Subcutaneous adipose tissue (tissue), 4 donors: ENCODE data around the gene GPR85. TPM values are rescaled to one million over a fixed set of nuclear protein-coding genes. Genes with fewer than 3 reads are reported as not detected.

ENCODE experiments used
- total RNA-seq, 4 donors: library from RNA; depleted of rRNA; stranded (reverse); fragments of >200 nt; gene quantifications; one replicate each; pipeline ENCODE4 v1.1.0, GENCODE V29; 2016
- TF ChIP-seq, protein P1 (sequence below): fragments of 450-650 bp; IDR thresholded peaks from one replicate; pipeline ENCODE4 v1.5.1; 2016; ENCODE audit warnings: low read depth, mild to moderate bottlenecking, control low read depth, antibody characterized with exemption, moderate library complexity

The GPR85 gene
- total RNA-seq, 4 donors from 2014 or later: 0.88 to 1.7 (median 1.1) TPM; not detected in 1

DNA sequence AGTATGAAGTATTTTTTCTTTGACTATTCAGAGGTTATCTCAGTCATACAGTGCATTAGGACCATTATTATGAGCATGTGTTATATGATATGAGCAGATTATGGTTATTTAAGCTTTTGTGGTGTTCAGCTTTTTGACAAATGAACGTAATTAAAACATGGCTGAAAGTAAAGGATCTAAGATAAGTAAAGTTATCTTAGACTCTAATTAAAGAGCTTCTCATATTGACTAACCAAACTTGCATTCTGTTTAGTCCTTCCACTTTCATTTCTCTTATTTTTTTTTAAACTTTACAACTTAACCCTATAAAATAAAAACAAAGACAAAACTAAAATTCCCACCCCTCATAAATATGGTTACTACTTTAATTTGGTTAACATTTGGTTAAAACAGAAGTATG, 6.9 kb upstream of the GPR85 start:
- TF ChIP-seq, protein P1, sequence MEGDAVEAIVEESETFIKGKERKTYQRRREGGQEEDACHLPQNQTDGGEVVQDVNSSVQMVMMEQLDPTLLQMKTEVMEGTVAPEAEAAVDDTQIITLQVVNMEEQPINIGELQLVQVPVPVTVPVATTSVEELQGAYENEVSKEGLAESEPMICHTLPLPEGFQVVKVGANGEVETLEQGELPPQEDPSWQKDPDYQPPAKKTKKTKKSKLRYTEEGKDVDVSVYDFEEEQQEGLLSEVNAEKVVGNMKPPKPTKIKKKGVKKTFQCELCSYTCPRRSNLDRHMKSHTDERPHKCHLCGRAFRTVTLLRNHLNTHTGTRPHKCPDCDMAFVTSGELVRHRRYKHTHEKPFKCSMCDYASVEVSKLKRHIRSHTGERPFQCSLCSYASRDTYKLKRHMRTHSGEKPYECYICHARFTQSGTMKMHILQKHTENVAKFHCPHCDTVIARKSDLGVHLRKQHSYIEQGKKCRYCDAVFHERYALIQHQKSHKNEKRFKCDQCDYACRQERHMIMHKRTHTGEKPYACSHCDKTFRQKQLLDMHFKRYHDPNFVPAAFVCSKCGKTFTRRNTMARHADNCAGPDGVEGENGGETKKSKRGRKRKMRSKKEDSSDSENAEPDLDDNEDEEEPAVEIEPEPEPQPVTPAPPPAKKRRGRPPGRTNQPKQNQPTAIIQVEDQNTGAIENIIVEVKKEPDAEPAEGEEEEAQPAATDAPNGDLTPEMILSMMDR: no peak

DNA sequence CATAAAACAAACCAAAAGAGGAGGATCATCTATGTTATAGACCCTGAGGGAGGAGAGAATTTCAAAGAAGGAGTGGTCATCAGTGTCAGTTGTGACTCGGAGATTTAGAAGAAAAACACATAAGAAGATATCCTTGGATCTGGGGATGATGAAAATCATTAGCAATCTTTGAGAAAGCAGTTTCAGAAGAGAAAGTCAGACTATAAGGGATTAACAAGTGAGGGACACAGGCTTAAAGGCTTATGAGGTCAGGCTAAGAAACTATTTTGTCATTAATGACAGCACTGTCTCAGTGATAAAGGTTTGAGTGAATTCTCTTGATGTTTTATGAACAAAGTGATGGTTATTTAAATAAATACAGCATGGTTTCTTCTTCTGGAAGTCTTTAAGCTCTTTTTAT, 6.1 kb upstream of the GPR85 start:
- TF ChIP-seq, protein P1: no peak

DNA sequence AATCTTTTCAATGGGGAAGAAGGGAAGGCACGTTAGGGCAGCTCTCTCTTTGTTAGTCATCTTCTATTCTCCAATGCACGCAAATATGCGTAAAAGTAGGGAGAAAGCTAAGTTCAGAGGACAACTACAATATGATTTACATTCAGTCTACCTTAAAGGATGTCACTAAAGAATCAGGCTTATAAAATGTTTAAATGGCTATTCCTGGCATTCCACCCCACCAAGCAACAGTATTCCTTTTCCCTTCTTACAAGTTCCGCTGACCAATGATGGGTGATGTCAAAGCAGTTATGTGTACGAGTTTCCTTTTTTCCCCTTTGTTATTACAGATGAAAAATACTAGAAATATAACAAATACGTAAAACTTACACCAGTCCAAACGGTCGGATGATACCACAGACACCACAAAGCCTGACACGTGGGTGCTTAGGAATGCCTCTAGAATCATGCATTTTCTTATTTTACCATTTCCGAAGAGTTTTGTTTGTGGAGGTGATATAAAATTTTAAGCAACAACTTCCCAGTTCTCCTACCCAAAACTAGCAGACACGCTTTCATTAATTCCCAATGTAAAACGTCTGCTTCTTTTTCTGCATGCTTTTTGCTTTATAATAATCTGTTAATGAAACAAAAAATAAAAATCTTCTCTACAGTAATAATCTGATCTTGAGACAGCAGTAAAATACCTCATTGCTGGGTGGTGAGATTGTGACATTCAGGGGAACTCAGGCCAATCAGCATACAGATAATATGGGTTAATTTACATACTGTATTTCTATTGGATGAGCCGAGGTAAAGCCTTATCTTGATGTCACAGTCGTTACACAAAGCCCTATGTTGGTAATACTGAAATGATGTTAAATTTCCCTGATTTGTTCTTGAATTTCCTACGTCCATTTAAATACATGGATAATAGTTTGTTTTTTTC, 708 bp upstream of the GPR85 start:
- TF ChIP-seq, protein P1: no peak

DNA sequence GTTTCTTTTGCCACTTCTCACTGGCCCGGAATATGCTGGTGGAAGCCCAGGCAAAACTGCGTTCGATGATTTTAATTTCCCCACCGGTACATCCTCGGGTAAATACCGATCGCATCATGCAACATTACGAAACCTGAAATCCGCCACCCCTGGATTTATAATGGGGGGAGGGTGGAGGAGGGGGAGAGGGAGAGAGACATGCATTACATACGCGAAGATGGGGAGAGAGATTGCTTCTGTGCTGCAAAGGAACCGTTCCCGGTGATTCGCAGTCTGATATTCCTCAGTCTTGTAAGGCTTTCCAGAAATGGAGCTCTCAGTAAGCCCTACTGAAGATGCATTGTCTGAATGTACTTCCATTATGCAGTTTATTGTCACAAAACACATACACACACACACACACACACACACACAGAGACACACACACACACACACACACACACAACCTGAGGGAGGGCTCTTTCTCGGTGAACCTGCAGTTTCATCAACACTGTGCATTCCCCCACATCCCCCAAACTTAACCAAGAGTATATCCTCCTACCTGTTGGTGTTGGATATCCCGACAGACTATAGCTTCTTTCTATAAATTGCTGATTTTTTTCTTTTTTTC, 741 bp downstream of the GPR85 start:
- TF ChIP-seq, protein P1: no peak

DNA sequence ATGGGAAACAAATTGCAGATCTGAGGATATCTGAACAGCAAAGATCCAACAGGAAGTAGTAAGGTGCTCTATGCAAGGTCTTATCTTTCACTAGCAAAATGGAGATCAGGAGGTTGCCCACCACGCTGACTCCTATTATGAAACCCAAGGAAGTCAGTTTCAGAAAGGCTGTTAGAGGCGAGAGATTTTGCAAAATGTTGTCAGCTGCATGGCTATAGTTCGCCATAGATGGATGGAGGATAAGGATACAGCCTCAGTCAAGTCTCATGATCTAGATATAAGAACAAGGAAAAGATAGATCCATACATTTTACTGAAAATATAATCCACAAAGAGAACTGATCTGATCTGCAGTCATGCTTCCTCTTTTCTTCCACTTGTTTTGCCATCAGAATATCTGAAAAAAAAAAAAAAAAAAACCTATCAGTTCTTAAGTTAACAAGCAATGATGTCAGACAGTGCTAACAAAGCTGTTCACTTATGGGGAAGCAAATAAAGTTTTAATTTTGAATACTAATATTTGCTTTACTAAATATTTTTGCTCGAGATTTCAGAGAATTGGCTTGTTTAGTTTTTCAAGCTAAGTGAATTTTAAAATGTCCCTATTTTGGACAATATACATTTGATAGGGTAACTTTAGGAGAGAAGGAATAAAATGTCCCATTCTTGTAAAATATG, 2.0 kb downstream of the GPR85 start:
- TF ChIP-seq, protein P1: no peak

DNA sequence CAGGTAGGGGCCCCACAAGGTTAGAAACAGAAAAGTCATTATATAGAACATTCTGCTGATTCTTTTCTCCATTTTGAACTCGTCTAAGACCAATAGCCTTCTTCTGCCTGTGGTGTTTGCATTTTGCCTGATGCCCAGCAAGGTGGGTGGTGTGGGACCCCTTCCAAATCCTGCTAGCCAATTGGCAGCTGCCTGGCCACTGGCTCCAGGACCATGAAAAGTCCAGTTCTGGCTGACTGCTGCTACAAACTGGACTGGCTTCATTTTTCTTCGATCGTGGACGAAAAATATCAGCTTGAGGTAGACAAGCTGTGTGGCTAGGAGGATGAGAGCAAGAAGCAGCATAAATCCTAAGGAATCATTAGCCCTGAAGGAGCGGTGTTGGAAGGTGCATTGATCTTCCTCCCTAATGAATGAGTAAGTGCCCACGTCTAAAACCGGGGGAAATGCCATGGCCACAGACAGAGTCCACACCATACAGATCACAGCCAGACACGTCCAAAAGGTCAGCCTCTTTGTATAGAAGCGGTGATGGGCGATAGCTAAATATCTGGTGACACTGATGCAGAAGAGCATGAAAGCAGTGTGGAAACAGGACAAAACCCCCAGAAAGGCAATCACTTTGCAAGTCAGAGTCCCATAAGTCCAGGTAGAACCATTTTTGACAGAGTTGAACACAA, 2.7 kb downstream of the GPR85 start:
- TF ChIP-seq, protein P1: no peak
